RWPE1 (cell line): ENCODE results near the gene SAA1.
"Not testable (repeated sequence)": the region's sequence is repeated elsewhere in the genome, so short reads cannot be mapped to it uniquely, and the experiment has no call there.

Experiments used
- CTCF ChIA-PET: fragments of 350-600 bp; sonication (Branson Sonifier 250); formaldehyde crosslinking; extraction: SDS; loops from one replicate; lab custom pipeline; 2021; lab: Yijun Ruan, JAX
- POLR2A ChIA-PET: fragments of 400-600 bp; formaldehyde crosslinking; extraction: SDS; loops from one replicate; lab custom pipeline; 2020; ENCODE audit warnings: antibody characterized with exemption; ENCODE audit not compliant: low non-redundant PET; lab: Yijun Ruan, JAX
- DNase-seq: peaks from one replicate; pipeline ENCODE4 v3.0.0; 2012; ENCODE audit warnings: low spot score
- H3K27ac ChIP-seq: fragments of 450-650 bp; 2 replicates; pipeline ENCODE4 v1.5.1; 2017
- CTCF ChIP-seq: fragments of 450-650 bp; conservative IDR thresholded peaks from 2 replicates; pipeline ENCODE4 v1.5.1; 2017; ENCODE audit warnings: low read depth, mild to moderate bottlenecking

Gene SAA1

GRCh38 chr11:18259259-18259658 lies 6.8 kb upstream of the SAA1 start:
- DNase-seq = no peak
- no peak overlapping the region for H3K27ac ChIP-seq
- no peak for TF ChIP-seq CTCF
- CTCF ChIA-PET = no interaction called here
- POLR2A ChIA-PET = no interaction called here

GRCh38 chr11:18261721-18262120 lies 4.3 kb upstream of the SAA1 start:
- POLR2A ChIA-PET = no interaction called here
- no peak for TF ChIP-seq CTCF
- H3K27ac ChIP-seq = no peak overlapping the region
- DNase-seq = no peak
- CTCF ChIA-PET = no interaction called here

GRCh38 chr11:18262681-18263350 lies 3.2 kb upstream of the SAA1 start:
- POLR2A ChIA-PET, DNase-seq, CTCF ChIA-PET: not testable (repeated sequence)

GRCh38 chr11:18264035-18264434 lies 2.0 kb upstream of the SAA1 start:
- no peak for TF ChIP-seq CTCF
- DNase-seq = no peak
- CTCF ChIA-PET = no interaction called here

More at GRCh38 chr11:18262681-18263350, 3.2 kb upstream of the SAA1 start:
- H3K27ac ChIP-seq = not testable (repeated sequence)

GRCh38 chr11:18264677-18265555 lies 1.1 kb upstream of the SAA1 start:
- ChIA-PET POLR2A (no interaction called here), CTCF (no interaction called here)
- DNase-seq = no peak
- no peak for TF ChIP-seq CTCF
- H3K27ac ChIP-seq = peak overlapping the region; percentile 86

More at GRCh38 chr11:18264035-18264434, 2.0 kb upstream of the SAA1 start:
- POLR2A ChIA-PET = no interaction called here
- H3K27ac ChIP-seq = no peak overlapping the region

- peak overlapping the region; percentile 69 for H3K27ac ChIP-seq
- CTCF ChIA-PET, DNase-seq, POLR2A ChIA-PET: not testable (repeated sequence)
Observed at GRCh38 chr11:18267335-18268133, 1.5 kb downstream of the SAA1 start.

GRCh38 chr11:18269252-18269651 lies 3.2 kb downstream of the SAA1 start:
- CTCF ChIA-PET, H3K27ac ChIP-seq, DNase-seq, POLR2A ChIA-PET: not testable (repeated sequence)
